Measurements from ENCODE around the gene NTM.
"Not testable (repeated sequence)": the region's sequence is repeated elsewhere in the genome, so short reads cannot be mapped to it uniquely, and the experiment has no call there.

Gene NTM

DNA sequence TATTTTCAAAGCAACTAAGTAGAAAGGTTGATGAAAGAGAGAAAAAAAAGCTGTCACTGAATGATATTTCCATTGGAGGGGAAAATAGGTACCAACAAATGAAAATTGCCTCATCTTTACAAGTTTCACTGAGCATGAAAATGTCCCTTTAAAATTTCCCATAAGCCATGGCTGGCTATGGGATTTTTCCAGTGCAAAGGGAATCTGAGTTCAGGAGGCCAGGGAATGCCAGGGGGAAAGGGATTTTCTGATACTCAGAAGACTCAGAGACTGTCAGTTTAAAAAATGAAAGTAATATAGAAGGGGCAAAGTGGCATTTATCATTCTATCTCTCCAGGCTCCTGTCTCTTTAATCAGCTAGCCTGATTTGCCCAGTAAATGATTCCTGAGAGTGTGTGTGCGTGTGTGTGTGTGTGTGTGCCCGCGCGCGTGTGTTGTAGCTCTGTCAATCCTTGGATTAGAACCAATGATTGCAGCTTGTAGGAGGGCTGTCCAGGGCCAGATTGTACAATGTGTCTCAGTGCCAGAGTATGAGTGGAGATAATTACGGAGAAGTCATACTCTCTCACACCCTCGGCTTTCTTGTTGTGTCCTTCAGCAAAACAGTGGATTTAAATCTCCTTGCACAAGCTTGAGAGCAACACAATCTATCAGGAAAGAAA lies at the start of gene NTM:
TSS of gene NTM (plus strand) at position 526 of the 662 bp plus-strand sequence.
- DNase-seq: no peak

DNA sequence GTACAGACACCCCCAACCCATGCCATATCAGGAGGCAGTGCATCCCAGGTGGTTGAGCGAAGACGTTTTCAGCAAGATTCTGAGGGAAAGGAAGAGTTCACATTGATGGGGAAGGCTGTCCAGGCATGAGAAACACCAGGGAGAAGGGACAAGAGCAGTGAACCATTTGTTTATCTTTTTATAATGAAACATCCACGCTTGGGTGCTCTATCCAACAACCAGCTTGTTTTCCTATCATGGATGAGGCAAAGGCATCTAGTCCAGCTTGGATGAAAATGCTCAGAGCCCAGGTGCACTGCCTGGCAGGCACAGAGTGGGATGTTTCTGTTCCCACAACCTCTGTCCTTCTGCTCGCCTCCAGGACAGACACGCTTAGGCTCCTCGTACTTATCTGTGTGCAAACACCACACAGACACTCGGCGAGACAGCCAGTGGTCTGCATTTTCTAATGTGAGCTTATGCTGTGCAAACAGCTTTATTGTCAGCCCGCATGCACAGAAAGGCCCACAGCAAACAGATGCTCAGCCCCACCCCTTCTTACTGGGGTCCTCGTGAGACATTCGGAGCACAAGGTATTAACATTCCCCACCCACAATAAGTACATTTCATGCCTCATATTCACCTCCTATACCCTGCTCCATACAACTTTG lies 45.4 kb upstream of the NTM start:
- DNase-seq: no peak

DNA sequence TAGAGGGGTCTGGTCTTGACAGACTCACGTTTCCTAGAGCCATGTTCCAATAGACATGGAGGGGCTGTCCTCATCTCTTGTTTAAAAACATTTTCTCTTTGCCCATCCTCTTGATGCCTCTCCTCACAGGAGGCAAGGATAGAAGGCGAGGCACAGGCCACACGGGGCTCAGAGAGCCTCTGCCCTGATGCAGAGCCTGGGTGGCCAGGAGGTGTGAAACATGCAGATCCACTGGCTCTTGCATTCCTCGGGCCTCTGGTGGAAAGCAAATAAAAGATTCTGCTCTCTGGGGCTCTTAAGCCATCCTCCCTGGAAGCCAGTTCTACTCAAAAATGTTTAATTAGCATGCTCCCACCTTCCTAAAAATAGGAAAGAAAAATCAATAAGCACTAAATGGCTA lies 43.6 kb upstream of the NTM start:
- DNase-seq: no peak

DNA sequence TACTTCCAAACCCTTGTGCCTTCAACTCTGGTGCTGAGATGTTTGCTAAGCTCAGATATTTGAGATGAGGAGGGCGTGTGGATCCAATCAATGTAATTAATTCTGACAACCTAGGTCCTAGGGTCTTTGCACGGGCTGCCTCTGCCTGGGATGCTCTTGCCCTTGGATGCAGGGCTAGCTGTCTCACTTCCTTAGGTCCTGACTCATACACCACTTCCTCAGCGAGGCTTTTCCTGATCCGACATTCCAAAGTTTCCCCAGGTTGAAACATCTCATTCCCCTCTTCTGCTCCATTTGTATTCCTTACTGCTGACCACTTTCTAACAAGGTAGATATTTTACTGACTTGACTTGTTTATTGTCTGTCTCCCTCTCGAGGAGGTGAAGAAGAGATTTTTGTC lies 43.0 kb upstream of the NTM start:
- no peak for DNase-seq

DNA sequence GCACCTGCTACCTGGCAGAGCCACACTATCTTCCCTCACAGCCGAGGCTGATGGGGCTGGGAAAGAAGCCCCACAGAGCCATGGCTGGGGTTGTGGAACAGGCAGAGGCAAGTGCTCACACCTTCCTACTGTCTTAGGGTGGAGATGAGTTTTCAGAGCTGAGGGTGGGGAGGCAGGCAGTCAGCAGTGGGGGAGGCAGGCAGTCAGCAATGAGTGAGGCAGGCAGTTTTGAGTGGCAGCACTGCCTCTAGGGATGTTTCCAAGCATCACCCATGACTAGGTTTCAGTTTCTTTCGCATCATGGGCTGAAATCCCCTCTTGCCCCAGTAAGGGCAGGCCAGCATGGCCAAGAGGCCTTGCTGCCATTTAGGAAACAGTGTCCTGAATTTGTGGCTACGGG lies 41.6 kb upstream of the NTM start:
- no peak for DNase-seq

DNA sequence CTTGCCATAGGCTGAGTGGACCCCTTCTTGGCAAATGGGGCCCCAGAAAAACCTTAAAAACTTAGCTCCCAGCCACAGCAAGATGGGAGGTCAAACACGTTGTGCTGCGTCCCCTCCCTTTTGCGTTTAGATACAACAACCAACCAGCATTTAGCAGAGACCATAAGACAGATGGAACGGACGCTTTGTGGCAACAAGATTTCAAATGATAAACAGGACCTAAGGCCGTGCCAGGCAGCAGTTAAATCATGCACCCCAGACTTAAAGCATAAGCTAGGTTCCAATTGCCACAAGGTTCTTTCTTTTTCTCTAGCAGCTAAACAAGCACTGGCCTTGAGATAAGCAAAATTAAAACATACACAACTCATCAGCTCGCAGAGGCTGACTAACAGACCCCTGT lies 39.4 kb upstream of the NTM start:
- DNase-seq: no peak

DNA sequence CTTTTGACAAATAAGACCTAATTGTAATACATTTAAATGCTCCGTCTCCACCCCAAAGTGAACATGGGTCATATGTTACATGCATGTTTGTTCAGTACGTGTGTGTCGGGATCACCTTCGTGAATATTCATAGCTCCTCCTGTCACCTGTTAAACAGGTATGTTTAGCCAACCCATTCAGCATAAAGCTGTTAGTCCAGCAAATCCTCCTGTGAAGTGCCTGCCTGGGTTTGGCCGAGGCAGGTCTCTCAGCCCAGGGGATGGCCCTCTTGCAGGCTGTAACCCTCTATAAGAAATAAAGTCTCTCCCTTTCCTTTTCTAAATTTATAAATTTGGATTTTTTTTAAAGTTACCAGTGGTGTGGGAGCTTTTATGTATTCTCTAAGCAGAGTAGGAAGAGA lies 38.9 kb upstream of the NTM start:
- DNase-seq: no peak

DNA sequence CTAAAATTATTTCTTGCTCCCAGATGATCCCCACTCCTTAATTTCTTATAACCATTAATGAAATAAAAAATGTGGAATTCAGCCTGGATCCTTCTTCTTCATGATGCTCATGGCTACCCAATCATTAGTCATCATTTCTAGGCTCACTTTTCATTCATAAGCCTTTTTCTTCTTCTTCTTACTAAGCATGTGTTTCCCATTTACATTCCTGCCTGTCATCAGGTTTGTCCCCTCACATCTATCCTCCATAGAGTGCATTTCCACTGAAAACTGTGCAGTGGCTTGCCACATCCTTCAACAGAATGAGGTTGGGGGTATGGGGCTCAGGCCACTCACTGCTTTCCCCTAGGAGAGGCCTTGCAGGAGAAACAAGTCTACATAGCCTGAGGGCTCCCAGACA lies 35.8 kb upstream of the NTM start:
- no peak for DNase-seq

DNA sequence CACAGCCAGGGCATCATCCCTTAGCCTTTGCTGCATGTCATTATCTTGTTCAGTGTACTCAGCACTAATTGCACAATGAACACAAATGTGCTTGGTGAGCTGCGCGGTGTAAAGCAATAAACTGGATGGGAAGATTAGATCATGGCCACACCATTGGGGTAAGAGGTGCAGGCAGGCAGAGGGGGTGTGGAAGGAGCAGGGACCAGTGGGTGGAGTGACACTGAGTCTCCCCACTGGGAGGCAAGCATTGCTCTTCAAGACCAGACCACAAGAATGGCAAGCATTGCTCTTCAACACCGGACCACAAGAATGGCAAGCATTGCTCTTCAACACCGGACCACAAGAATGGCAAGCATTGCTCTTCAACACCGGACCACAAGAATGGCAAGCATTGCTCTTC lies 28.5 kb upstream of the NTM start:
- DNase-seq: not testable (repeated sequence)

DNA sequence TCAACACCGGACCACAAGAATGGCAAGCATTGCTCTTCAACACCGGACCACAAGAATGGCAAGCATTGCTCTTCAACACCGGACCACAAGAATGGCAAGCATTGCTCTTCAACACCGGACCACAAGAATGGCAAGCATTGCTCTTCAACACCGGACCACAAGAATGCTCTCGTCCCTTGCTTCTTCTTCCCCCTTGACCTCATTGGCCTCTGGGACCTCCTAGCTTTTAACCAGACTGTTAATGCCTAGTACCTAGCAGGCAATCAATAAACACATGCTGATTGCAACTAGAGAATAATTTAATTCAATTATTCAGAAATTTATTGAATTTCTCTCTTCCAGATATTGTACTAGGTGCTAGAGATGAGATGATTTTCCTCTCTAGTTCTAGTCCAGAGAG lies 28.0 kb upstream of the NTM start:
- not testable (repeated sequence) for DNase-seq

DNA sequence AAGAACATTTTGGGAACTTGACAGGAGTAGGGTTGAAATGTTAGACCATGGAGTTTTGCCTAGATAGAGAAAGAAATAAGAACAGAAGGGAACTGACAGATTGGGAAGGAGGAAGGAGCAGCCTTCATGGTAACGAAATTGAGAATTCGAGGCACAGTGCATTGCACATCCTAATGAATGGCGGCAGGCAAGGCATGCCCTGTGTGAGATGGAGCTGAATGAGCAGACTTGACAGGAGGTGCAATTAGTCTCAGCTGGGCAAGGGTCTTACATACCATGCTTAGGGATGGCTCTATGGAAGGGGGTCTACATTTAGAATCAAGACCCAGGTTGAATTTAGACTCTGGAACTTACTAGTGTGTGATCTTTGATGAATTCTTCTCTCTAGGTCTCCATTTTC lies 25.0 kb upstream of the NTM start:
- no peak for DNase-seq

DNA sequence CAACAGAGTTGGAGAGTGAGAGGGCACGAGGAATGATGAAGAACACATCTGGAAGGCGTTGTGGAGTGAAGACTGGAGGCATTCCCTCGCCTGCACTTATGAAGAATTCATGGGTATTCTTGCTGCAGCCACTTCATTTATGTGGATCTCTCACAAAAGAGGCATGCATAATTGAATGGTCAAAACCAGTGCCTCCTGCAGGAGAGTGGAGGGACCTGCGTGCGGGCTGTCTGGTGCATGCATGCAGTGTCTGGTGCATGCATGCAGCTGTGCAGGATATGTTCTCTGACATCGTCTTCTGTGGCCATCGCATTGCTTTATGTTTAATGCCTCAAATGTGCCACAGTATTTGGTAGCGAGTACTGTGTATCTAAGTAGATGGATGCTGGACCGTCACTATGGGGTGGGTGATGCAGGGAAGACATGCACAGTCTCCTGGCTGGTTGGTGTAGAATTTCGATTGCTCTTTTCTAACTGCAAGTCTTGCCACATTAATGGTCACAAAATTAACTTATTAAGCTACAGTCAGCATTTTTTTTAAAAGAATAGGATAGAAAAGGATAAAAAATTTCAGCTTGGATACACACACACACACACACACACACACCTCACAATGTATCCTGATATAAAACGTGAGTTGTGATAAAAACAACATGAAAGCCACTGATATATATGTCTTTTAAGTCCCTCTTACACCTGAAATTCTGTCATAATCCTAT lies 20.9 kb upstream of the NTM start:
- DNase-seq: no peak

DNA sequence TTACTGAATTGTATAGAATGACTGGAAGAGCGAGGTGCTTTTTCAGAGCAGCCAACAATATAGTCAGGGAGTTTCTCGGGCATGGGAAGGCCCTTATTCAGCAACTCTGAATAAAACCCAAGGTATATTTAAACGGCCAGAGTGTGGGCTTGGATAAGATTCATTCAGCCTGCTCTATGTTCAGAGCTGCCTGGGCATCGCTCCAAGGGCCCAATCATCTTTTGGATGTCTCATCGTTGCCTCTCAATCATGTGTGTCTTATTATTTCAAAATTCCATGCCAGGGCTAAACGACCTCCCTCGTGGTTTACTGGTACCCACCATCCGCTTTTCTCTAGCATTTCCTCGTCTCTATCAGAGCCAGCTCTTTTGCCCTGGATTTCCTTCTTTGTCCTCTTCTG lies 19.5 kb upstream of the NTM start:
- DNase-seq: no peak

DNA sequence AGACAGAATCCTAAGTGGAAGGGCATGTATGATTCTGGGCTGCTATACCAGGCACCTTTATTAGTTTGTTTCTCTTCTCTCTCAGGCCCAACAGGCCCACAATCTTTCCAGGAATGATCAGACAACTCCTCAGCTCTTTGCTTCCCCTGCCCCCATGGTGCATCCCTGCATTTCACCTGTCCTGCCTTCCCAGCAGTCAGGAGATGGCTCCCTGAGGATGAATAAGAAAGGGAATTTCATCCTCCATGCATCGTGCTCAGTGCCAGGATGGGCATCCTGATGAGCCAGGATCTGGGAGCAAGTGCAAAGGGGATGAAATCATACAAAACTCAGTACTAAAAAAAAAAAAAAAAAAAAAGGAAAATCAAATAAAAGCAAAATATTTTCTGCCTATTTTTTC lies 18.6 kb upstream of the NTM start:
- no peak for DNase-seq

DNA sequence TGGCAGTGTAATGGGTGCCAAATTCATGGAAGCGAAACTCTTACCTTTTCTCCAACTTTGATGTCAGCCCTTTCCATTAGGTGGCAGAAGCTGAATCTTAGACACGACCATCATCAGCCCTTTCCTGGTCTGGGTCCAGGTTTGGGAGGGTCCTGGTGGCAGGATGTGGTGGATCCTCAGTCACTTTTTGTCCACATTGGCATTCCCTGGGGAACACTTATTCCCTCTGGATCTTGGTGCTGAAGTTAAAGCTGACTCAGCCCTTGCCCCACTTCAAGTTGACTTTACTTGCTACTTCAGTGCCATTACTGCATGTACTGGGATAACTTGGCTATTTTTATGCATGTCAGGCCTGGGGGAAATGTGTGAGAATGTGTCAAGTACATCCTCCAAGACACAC lies 16.6 kb upstream of the NTM start:
- DNase-seq: no peak

DNA sequence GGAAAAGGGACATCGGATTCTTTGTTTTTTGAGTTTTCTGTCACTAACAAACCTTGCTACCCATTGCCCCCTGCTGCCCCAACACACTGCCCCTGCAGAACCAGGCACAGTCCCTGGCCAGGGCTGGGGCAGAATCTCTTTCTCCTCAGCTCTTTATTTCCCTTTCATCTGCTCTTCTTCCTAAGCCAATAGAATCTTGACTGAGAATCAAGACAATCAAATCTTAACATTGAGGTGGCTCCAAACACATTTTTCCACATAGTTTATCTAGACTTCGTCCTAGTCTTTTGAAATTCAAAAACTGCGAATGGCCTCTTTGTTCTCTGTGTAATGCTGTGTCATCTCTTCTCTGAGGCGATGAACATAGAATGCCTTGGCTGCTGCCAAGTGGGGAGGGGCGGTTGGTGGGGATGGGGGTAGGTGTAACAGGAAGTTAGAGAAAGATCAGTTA lies 16.1 kb upstream of the NTM start:
- DNase-seq: no peak

DNA sequence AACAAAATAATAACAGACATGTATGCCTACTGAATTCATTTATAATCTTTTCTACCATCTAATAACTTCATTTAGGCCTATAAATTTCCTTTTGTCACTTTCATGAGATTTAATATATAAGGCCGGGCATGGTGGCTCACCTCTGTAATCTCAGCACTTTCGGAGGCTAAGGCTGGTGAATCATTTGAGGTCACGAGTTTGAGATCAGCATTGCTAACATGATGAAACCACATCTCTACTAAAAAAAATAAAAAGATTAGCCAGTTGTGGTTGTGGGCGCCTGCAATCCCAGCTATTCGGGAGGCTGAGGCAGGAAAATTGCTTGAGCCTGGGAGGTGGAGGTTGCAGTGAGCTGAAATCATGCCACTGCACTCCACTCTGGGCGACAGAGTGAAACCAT lies 14.2 kb upstream of the NTM start:
- no peak for DNase-seq

DNA sequence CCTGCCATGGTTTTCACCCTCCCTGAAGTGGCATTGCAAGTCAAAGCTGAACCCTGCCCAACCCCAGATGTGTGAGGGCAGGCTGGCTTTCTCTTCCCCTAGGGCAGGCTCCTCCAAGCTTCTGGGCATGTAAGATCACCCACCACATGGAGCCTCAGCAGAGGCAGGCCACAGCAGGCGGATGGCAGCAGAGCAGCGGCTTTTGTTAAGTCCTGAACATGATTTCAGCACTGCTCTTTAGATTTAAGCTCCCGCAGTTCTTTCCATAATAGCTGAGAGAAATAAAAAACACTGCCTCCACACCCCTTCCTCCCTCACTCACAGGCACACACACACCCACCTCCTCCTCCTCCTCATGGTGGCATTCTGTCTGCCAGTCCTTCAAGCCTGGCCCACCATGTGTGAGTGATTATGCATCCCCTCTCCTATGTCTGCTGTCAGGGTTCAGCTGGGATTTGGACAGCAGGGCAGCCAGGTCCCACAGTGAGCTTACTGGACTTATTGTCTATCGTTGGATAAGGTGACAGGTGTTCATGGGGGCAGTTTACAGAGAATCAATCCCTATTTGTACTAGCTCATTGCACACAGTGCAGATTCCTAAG lies 5.0 kb upstream of the NTM start:
- DNase-seq: no peak

DNA sequence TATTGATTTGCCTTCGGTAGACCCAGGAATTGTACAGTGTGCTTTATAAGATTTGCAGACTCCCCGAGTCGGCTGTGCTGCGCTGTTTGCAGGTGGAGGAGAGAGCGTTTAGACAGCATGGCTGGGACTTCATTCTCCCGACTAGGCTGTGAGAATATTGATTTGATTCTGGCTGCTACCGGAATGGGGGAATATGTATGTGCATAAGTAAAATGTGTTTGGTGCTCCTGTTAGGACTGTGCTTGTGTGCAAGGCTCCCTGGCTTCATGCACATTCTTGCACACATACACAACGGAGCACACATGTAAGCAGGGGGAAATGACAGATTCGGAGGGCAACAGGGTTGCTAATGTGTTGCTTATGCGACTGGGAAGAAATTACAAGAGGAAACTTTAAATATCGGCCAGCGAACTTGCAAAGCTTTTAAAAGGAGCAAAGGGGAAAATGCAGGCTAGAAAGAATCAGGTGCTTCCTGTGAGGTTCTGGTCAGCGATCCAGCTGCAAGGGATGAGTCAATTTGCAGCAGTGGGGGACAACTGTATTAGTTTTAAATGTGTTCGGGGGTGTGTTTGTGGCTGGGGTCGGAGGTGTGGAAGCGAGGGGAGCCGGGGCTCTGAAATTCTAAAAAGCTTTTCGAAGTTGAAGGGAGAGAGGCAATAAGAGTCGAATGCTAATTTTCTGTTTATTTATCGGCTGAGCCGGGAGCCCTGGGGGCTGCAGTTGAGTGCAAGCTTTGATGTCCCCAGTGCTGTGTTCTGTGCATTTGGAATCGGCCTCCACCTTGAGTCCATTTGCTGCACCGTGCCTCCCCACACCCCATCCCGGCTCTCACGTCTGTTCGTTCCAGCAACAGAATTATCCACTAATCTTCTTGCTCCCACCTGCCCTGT lies 731 bp downstream of the NTM start:
- DNase-seq: no peak

DNA sequence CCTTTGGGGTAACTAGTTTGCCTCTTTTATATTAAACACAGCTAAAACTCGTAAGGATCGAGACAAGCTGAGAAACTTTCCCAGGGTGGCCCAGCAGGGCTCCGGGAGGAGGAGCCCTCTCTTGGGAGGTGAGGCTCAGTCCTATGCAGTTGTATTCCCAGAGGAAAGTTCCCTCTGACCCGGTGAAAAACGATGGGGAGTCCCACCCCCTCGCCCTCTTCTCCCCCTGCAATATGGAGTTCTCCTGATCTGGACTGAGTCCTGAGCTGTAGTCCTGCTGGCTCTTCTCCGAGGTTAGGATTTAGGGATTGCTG lies 1.3 kb downstream of the NTM start:
- no peak for DNase-seq

DNA sequence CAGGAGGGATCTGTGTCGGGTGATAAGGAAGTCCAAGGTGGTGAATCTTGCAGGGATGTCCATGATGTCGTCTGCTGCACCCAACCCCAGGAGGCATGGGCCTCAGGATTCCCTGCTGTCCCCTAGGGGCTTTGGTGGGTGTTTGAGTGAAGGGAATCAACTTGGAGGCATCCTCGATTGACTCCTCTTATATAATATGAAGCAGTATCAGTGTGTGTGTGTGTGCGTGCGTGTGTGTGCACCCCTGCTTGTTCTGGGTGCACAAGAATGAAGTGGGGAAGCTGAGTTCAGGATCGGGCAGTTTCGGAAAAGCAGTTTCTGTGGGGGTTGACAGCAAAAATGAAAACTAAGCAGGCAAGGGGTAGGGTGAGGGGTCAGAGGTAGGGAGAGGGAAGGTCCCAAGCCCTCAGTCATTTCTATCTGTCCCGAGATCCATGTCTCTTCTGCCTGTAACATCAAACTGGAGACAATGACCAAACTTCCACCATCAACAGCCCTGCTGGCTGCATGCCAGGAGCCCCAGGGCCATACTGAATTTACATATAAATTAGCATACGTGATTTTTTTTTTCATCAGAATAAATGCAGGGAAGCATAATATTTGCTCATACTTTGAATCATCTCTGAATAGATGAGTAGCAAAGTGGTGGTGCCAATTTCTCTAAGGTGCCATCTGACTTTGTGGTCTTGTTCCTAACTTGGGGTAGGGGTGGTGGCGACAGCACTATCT lies 2.0 kb downstream of the NTM start:
- DNase-seq: no peak

DNA sequence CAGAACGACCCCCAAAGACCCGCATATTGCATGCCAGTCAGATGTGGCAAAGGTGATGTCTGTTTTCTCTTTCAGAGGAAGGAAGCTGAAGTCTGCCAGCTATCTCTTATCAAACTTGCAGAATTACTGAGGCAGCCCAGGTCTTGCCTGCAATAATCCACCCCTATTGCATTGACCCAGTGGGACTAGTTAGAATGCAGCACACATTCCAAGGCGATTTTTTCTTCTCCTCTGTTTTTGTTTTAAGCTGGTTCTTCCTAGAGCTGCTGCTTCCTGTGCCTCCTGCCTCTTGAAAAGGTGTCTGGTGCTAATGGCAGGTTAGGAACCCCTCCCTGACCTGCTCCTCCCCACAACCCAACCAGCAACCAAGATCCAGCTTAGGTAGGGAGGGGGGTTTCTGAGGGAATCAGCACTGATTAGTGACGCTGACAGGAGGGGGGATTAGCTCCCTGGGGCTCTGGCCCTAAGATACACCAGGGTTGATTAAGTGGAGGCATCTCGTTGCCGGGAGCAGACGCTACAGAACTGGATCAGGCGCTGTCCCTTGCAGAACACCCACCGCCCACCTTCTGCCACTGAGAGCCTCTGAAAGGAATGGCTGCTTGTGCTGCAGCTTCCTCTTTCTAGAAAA lies 2.8 kb downstream of the NTM start:
- no peak for DNase-seq

Data from DMS 273 treated with DMSO at 0.1 percent for 48 hours (cell line).